Calu3 (cell line): ENCODE measurements around the gene RAB4B. TPM values are rescaled to one million over a fixed set of nuclear protein-coding genes. Genes with fewer than 3 reads are reported as not detected.
"Not testable (repeated sequence)": the region's sequence is repeated elsewhere in the genome, so short reads cannot be mapped to it uniquely, and the experiment has no call there.

Experiments
- BruUV-seq: library from RNA; stranded (reverse); fragments of 400-500 nt; replicated peaks from 2 replicates; lab custom pipeline; 2021; lab: Mats Ljungman, UMichigan
- CTCF ChIA-PET: fragments of 300-600 bp; sonication (Branson Sonifier 250); formaldehyde crosslinking; loops from one replicate; lab custom pipeline; 2022; ENCODE audit warnings: antibody characterized with exemption; lab: Charles Lee
- DNase-seq: peaks from one replicate; pipeline ENCODE4 v3.0.0; 2022
- H3K27ac Mint-ChIP-seq: one replicate; pipeline ENCODE4 v1.8.0; 2022; ENCODE audit warnings: mixed read lengths; ENCODE audit not compliant: unreplicated experiment
- H3K27me3 Mint-ChIP-seq: one replicate; pipeline ENCODE4 v1.8.0; 2022; ENCODE audit warnings: mixed read lengths; ENCODE audit not compliant: unreplicated experiment
- H3K36me3 Mint-ChIP-seq: one replicate; pipeline ENCODE4 v1.8.0; 2022; ENCODE audit warnings: mild to moderate bottlenecking, moderate library complexity, mixed read lengths; ENCODE audit not compliant: insufficient read depth, unreplicated experiment
- H3K4me1 Mint-ChIP-seq: one replicate; pipeline ENCODE4 v1.8.0; 2022; ENCODE audit warnings: mild to moderate bottlenecking, low read depth, mixed read lengths; ENCODE audit not compliant: unreplicated experiment
- H3K4me3 Mint-ChIP-seq: one replicate; pipeline ENCODE4 v1.8.0; 2022; ENCODE audit warnings: mild to moderate bottlenecking, low read depth, moderate library complexity, mixed read lengths; ENCODE audit not compliant: unreplicated experiment
- H3K9me3 Mint-ChIP-seq: one replicate; pipeline ENCODE4 v1.8.0; 2022; ENCODE audit warnings: low read depth, mixed read lengths; ENCODE audit not compliant: unreplicated experiment
- intact Hi-C: fragments of 100-400 bp; cut with micrococcal nuclease; formaldehyde crosslinking; loops from one replicate; pipeline ENCODE4 v1.10.0; 2022; ENCODE audit not compliant: unreplicated experiment
- total RNA-seq: library from RNA; stranded (reverse); gene quantifications from 2 replicates; pipeline ENCODE4 v1.2.3, GENCODE V29; 2022
- TF ChIP-seq, protein P1 (sequence below): fragments of 200-600 bp; IDR thresholded peaks from one replicate; pipeline ENCODE4 v1.8.0; 2022; ENCODE audit warnings: antibody characterized with exemption; ENCODE audit not compliant: unreplicated experiment

Gene RAB4B
- total RNA-seq, 1 experiment from 2014 or later: 22.7 TPM

DNA sequence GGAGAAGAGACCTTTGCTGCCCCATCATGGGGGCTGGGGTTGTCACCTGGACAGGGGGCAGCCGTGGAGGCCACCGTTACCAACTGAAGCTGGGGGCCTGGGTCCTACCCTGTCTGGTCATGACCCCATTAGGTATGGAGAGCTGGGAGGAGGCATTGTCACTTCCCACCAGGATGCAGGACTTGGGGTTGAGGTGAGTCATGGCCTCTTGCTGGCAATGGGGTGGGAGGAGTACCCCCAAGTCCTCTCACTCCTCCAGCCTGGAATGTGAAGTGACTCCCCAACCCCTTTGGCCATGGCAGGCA is 29.9 kb downstream of the RAB4B start:
- no TSS peak for BruUV-seq
- CTCF ChIA-PET: interaction anchor here (1.0 kb wide), 2 partner anchors 30 to 82 kb away, joined by 3 to 4 read pairs; partner anchors contain the start of gene RAB4B
- DNase-seq: no peak

DNA sequence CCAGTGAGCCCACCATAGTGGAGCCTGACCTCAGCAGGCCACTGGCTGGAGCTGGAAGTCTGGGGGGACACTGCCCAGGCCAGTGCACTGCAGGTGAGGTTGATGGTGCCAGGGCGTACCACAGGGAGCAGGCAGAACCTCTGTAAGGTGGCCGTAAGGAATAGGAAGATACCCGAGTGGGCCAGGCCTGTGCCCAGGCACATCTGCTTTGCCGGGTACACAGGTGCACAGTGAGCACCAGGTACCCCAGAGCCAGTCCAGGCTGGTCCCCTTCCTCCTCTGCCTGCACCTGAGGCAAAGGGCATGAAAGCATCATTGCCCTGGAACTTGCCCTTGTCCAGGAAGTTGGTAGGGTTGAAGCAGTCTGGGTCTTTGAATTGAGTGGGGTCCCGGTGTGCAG is 30.4 kb downstream of the RAB4B start:
- TF ChIP-seq, protein P1, sequence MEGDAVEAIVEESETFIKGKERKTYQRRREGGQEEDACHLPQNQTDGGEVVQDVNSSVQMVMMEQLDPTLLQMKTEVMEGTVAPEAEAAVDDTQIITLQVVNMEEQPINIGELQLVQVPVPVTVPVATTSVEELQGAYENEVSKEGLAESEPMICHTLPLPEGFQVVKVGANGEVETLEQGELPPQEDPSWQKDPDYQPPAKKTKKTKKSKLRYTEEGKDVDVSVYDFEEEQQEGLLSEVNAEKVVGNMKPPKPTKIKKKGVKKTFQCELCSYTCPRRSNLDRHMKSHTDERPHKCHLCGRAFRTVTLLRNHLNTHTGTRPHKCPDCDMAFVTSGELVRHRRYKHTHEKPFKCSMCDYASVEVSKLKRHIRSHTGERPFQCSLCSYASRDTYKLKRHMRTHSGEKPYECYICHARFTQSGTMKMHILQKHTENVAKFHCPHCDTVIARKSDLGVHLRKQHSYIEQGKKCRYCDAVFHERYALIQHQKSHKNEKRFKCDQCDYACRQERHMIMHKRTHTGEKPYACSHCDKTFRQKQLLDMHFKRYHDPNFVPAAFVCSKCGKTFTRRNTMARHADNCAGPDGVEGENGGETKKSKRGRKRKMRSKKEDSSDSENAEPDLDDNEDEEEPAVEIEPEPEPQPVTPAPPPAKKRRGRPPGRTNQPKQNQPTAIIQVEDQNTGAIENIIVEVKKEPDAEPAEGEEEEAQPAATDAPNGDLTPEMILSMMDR: no peak
- Mint-ChIP-seq H3K36me3 (peaks cover 87% of the 10 kb centered on the region), H3K27ac (no peak overlapping the region), H3K4me1 (peaks cover 68% of the 10 kb centered on the region), H3K4me3 (no peak overlapping the region), H3K27me3 (peaks cover 4% of the 10 kb centered on the region), H3K9me3 (no peaks in the 10 kb centered on the region)
- no TSS peak for BruUV-seq
- no peak for DNase-seq
- CTCF ChIA-PET: no interaction called here
- intact Hi-C loops: loop anchor here (5.0 kb wide), 1 partner anchor 146 kb away; no protein-coding TSS in a partner anchor

More for the DNA sequence above, 29.9 kb downstream of the RAB4B start:
- Mint-ChIP-seq H3K4me1 (peaks cover 69% of the 10 kb centered on the region), H3K27me3 (no peaks in the 10 kb centered on the region), H3K36me3 (peaks cover 91% of the 10 kb centered on the region), H3K9me3 (no peaks in the 10 kb centered on the region), H3K27ac (peak overlapping the region; percentile 72), H3K4me3 (peak overlapping the region; percentile 7)
- intact Hi-C loops: loop anchor here (5.0 kb wide), 1 partner anchor 146 kb away; no protein-coding TSS in a partner anchor
- TF ChIP-seq, protein P1: no peak

DNA sequence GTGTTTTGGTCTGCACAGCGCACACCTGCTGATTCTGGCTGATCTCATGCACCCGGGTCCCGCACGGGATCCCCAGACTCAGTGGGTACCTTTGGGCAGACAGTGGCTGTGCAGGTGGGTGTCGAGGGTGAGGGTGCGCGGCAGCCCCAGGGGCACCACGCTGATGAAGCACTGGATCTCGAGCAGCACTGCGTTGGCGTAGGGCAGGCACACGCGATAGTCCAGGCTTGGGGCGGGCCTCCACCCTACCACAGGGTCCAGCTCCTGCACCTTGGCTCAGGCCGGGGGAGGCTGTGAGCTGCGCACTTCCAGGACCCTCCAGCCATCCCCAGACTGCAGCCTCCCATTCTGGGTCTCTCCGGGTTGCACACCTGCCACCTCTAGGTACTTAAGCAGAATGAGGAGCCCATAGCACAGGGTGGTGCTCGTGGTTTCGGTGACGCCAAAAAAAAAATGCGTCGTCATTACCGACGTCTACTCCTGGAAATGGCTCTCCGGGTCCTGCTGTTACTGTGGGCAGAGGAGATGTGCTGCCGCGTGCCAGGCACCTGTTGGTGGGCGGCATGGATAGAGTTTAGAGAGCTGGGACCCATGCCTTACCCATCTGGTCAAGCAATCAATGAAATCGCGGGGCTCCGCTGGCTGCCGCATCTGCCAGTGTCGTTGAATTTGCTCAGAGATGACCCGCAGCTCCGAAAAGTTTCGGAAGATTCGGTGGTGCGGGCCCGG is 31.5 kb downstream of the RAB4B start:
- H3K36me3 Mint-ChIP-seq: peaks cover 82% of the 10 kb centered on the region
- intact Hi-C loops: loop anchor here (5.0 kb wide), 1 partner anchor 147 kb away; no protein-coding TSS in a partner anchor
- peaks cover 14% of the 10 kb centered on the region for H3K27me3 Mint-ChIP-seq
- BruUV-seq: no TSS peak
- no peaks in the 10 kb centered on the region for H3K9me3 Mint-ChIP-seq
- peaks cover 57% of the 10 kb centered on the region for H3K4me1 Mint-ChIP-seq
- peak overlapping the region; percentile 73 for H3K4me3 Mint-ChIP-seq
- TF ChIP-seq, protein P1: no peak
- H3K27ac Mint-ChIP-seq: no peak overlapping the region
- no peak for DNase-seq
- CTCF ChIA-PET: no interaction called here

DNA sequence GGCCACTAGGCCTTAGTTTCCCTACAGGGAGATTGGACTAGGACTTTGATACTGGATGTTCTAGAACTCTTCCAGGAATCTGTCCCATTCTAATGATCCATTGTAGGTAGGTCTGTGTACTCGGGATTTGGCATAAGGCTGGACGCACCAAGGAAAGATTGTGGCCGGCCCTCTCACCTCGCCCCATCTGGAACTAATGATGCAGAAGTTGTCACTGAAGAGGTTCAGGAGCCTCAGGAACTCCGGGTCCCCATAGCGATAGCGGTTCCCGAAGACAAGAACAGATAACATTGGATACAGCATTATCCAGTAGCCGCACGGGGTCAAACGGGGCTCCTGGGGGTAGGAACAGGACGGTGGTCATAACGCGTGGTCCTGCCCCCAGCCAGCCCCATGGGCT is 32.1 kb downstream of the RAB4B start:
- H3K9me3 Mint-ChIP-seq: no peaks in the 10 kb centered on the region
- intact Hi-C loops: no loop called here
- peaks cover 21% of the 10 kb centered on the region for H3K27me3 Mint-ChIP-seq
- H3K4me3 Mint-ChIP-seq: peak overlapping the region; percentile 73
- peak overlapping the region; percentile 53 for H3K27ac Mint-ChIP-seq
- CTCF ChIA-PET: no interaction called here
- no TSS peak for BruUV-seq
- H3K36me3 Mint-ChIP-seq: peaks cover 82% of the 10 kb centered on the region
- TF ChIP-seq, protein P1: no peak
- peaks cover 51% of the 10 kb centered on the region for H3K4me1 Mint-ChIP-seq
- no peak for DNase-seq

DNA sequence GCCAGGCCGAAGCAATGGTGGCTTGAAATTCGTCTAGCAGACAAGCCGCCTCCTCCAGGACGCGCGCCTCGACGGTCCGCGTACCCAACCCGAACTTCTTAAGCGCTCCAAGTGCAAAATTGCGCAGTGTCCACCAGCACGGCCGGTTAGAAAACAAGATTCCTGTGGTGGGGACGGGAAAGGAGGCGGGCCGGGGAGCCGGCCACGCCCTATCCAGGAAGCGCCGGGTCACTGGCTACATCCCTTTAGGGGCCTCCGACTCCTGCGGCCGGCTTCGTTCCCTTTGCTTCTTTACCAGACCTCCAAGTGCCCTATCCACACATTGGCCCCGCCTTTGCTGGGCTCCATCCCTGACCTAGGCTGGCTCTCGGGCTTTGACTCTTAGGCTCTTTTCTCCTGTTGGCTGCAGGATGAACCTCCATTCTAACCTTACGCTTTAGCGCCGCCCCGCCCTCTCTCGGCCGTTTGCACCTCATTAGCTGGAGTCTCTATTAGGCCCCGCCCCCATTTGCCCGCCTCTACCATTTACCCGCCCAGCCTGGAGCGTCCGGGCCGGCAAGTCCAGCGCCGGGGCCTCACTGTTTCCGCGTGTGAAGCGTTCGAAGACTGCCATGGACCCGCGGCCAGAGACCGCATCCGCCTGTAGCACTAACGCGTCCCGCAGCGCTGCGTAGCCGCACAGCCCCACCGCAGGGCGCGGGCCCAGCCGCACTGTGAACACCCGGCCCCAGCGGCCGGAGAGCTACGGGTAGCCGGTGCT is 32.8 kb downstream of the RAB4B start:
- H3K9me3 Mint-ChIP-seq, BruUV-seq, CTCF ChIA-PET, intact Hi-C loops: not testable (repeated sequence)
- Mint-ChIP-seq H3K4me3 (peak overlapping the region; percentile 73), H3K27me3 (peaks cover 27% of the 10 kb centered on the region), H3K4me1 (peaks cover 44% of the 10 kb centered on the region), H3K27ac (peak overlapping the region; percentile 53), H3K36me3 (peaks cover 75% of the 10 kb centered on the region)
- peak; percentile 72 for DNase-seq
